ENCODE data around the gene CDKN2B. TPM values are rescaled to one million over a fixed set of nuclear protein-coding genes. Genes with fewer than 3 reads are reported as not detected.

Gene CDKN2B
- total RNA-seq, 1 donor from 2014 or later: not detected

DNA sequence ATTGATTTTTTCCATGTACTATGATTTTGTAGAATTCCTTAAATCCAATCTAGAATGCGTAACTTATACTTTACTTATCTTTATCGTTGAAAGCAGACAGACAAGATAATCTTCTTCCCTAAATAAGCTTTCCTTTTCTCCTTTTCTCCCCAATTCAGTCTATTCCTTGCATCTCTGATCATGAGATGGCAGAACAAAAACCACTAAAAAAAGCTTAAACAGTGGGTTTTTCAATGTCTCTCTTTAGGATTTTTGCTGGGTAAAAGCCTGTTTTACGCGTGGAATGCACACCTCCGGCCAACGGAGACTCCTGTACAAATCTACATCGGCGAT, 755 bp downstream of the CDKN2B start:
- no peak for DNase-seq (ENCODE audit: low read depth, low spot score)
- peaks cover 9% of the 10 kb centered on the region for H3K4me1 Mint-ChIP-seq
- H3K9me3 Mint-ChIP-seq: no peaks in the 10 kb centered on the region
- H3K4me3 Mint-ChIP-seq: peak overlapping the region; percentile 67
- H3K27ac Mint-ChIP-seq (ENCODE audit: unreplicated experiment): no peak overlapping the region
- H3K36me3 Mint-ChIP-seq (ENCODE audit: low read depth): no peaks in the 10 kb centered on the region
- H3K27me3 Mint-ChIP-seq (ENCODE audit: low read depth): peaks cover 93% of the 10 kb centered on the region
- TF ChIP-seq, protein P1, sequence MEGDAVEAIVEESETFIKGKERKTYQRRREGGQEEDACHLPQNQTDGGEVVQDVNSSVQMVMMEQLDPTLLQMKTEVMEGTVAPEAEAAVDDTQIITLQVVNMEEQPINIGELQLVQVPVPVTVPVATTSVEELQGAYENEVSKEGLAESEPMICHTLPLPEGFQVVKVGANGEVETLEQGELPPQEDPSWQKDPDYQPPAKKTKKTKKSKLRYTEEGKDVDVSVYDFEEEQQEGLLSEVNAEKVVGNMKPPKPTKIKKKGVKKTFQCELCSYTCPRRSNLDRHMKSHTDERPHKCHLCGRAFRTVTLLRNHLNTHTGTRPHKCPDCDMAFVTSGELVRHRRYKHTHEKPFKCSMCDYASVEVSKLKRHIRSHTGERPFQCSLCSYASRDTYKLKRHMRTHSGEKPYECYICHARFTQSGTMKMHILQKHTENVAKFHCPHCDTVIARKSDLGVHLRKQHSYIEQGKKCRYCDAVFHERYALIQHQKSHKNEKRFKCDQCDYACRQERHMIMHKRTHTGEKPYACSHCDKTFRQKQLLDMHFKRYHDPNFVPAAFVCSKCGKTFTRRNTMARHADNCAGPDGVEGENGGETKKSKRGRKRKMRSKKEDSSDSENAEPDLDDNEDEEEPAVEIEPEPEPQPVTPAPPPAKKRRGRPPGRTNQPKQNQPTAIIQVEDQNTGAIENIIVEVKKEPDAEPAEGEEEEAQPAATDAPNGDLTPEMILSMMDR (conservative IDR thresholded peaks at IDR 0.05): no peak

DNA sequence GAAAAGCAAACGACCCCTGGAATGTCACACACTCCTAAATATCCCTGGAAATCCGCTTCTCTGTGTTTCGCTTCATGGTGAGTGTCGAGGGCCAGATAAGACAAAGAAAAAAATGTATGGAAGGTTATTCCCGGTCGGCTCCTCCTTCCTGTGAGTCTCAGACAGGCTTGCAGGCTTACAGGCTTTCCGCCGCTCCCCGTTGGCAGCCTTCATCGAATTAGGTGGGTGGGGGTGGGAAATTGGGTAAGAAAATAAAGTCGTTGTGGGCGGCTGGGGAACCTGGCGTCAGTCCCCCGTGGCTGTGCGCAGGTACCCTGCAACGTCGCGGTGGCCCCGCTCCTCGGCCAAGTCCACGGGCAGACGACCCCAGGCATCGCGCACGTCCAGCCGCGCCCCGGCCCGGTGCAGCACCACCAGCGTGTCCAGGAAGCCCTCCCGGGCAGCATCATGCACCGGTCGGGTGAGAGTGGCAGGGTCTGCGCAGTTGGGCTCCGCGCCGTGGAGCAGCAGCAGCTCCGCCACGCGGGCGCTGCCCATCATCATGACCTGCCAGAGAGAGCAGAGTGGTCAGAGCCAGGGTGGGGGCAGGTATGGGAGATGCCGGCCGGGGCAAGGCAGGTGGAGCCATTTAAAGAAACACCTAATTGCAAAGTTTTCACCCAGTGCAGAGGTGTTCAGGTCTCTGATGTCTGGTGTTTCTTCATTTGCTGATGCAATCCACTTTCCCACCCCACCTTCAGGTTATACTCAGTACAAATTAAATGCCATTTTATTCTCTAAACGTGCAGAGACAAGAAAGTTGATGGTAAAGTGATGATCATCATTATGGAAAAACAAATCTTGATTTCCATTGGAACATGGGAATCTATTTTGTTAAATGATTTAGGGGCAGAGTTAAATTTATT, 3.2 kb downstream of the CDKN2B start:
- no peak for DNase-seq (ENCODE audit: low read depth, low spot score)
- Mint-ChIP-seq H3K9me3 (no peaks in the 10 kb centered on the region), H3K27ac (ENCODE audit: unreplicated experiment) (no peak overlapping the region), H3K4me1 (peaks cover 9% of the 10 kb centered on the region), H3K4me3 (peak overlapping the region; percentile 7), H3K27me3 (ENCODE audit: low read depth) (peaks cover 96% of the 10 kb centered on the region), H3K36me3 (ENCODE audit: low read depth) (no peaks in the 10 kb centered on the region)
- TF ChIP-seq, protein P1 (conservative IDR thresholded peaks at IDR 0.05): no peak

DNA sequence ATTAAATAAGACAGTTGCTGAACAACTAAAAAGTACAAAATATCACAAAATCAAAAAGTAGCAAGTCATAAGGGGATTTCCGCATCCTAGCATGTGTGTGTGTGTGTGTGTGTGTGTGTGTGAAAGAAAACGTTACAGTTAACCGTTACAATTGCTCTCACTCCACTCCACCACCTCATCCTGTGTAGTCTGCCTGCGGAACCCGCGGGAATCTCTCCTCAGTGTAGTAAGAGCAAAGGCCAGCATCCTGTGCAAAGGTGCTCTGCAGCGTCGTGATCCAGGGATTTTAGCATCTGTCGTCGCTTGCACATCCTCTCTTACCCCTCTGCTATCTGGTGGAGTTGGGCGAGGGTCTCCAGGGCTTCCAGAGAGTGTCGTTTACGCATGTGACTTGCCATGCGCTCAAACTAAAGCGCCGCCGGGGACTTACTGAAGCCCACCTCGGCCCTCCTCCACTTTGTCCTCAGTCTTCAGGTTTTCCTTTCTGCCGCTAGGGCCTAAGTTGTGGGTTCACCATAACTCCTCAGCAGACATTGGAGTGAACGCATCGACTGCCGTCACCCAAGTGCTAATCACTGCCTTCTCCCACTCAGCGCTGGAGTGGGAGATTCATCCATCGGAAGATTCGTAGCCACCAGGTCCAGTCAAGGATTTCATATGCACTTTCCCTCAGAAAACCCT, 3.9 kb downstream of the CDKN2B start:
- peak overlapping the region; percentile 7 for H3K4me3 Mint-ChIP-seq
- H3K9me3 Mint-ChIP-seq: no peaks in the 10 kb centered on the region
- H3K4me1 Mint-ChIP-seq: peaks cover 9% of the 10 kb centered on the region
- TF ChIP-seq, protein P1 (conservative IDR thresholded peaks at IDR 0.05): peak; percentile 27
- no peaks in the 10 kb centered on the region for H3K36me3 Mint-ChIP-seq (ENCODE audit: low read depth)
- H3K27me3 Mint-ChIP-seq (ENCODE audit: low read depth): peaks cover 94% of the 10 kb centered on the region
- DNase-seq (ENCODE audit: low read depth, low spot score): no peak
- H3K27ac Mint-ChIP-seq (ENCODE audit: unreplicated experiment): no peak overlapping the region

DNA sequence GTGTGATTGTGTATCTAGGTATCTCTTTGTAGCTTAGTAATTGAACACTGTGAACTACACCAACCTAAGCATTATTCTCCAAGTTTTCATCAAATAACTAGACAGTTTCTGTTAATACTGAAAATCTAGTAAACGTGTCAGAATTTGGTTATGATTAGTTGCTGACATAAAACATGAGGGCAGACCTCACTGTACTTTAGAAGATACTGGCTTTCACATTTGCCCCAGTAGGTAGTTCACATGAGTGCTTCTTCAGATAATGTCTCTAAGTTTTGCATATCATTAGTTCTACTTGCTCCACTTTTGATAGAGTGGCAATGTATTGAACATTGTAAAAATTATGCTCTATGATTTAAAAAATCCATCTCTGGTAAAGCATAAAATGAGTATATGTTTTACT, 7.1 kb downstream of the CDKN2B start:
- TF ChIP-seq, protein P1 (conservative IDR thresholded peaks at IDR 0.05): no peak
- peaks cover 94% of the 10 kb centered on the region for H3K27me3 Mint-ChIP-seq (ENCODE audit: low read depth)

DNA sequence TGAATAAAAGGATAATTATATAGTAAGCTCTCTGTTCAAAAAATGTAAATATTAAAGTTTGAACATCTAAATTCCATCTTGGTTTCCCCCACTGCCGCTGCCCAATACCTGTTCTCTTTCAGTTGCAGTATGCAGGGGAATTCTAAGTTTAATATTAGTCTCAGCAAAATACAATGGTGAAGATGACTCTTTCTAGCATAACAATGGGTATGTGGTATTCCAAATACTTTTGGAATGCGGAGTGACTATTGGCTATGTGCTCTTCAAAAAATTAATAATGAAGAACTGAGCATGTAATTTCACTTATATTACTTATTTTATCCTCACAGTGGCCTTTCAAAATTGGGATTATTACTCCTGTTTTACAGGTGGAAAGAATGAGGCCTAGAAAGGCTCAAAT, 11.1 kb downstream of the CDKN2B start:
- Mint-ChIP-seq H3K27ac (ENCODE audit: unreplicated experiment) (no peak overlapping the region), H3K27me3 (ENCODE audit: low read depth) (peaks cover 93% of the 10 kb centered on the region), H3K9me3 (no peaks in the 10 kb centered on the region), H3K36me3 (ENCODE audit: low read depth) (no peaks in the 10 kb centered on the region), H3K4me3 (no peak overlapping the region), H3K4me1 (peaks cover 13% of the 10 kb centered on the region)
- TF ChIP-seq, protein P1 (conservative IDR thresholded peaks at IDR 0.05): no peak
- DNase-seq (ENCODE audit: low read depth, low spot score): no peak

More for the DNA sequence above, 7.1 kb downstream of the CDKN2B start:
- no peaks in the 10 kb centered on the region for H3K4me1 Mint-ChIP-seq
- no peaks in the 10 kb centered on the region for H3K36me3 Mint-ChIP-seq (ENCODE audit: low read depth)
- H3K9me3 Mint-ChIP-seq: no peaks in the 10 kb centered on the region
- DNase-seq (ENCODE audit: low read depth, low spot score): no peak
- H3K27ac Mint-ChIP-seq (ENCODE audit: unreplicated experiment): no peak overlapping the region
- no peak overlapping the region for H3K4me3 Mint-ChIP-seq
